ENCODE results near the gene SDK2.

SDK2 gene

DNA sequence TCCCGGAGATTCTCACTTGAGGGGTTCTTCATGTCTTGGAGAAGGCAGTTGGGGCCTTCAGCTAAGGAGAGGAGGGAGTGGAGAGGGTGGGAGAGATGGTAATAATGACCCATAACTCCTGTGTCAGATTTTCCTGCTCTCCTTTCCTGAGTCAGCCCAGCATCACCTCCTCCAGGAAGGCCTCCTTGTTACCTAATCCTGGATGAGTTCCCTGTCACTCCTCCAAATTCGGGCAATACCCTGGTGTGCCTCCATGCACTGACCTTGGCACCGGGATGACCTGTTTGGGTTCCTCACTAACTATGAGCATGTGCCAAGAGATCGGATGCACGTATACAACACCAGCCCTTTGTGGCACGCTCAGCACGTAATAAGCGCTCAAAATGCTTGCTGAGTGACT is 38.8 kb downstream of the SDK2 start:
- no peak for DNase-seq

DNA sequence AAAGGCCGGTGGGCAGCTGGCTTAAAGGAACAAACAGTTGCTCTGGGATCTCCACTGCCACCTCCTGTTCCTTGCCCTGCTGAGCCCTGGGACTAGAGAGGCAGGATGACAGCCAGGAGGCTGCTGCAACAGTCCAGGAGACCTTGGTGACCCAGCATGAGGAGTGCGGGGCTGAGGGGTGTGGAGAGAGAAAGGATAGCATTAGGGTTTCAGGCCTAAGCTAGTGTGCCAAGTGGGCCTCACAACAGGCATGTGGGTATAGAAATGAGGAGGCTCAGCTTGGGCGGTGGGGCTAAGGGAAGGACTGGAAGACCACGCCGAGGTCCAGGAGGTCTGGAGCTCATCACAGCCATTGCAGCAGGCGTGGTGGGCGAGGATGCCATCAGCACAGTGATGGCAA is 39.8 kb downstream of the SDK2 start:
- DNase-seq: no peak

DNA sequence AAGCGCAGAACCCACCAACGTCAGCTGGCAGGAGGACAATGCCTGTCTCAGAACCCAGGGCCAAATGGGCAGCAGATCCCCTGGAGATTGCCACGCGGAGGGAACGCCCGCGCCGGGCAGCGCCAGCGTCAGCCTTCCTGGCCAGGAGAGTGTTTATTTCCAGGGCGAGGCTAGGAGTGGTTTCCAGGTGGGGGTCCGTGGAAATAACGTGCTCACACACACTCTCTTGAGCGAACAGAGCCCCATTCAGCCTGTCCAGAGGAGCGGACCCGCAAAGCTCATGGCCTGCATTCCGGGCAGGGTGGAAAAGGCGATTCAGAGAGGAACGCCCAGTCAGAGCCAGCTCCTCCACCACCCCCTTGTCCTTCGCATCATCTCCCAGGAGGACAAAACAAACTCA is 40.3 kb downstream of the SDK2 start:
- no peak for DNase-seq

DNA sequence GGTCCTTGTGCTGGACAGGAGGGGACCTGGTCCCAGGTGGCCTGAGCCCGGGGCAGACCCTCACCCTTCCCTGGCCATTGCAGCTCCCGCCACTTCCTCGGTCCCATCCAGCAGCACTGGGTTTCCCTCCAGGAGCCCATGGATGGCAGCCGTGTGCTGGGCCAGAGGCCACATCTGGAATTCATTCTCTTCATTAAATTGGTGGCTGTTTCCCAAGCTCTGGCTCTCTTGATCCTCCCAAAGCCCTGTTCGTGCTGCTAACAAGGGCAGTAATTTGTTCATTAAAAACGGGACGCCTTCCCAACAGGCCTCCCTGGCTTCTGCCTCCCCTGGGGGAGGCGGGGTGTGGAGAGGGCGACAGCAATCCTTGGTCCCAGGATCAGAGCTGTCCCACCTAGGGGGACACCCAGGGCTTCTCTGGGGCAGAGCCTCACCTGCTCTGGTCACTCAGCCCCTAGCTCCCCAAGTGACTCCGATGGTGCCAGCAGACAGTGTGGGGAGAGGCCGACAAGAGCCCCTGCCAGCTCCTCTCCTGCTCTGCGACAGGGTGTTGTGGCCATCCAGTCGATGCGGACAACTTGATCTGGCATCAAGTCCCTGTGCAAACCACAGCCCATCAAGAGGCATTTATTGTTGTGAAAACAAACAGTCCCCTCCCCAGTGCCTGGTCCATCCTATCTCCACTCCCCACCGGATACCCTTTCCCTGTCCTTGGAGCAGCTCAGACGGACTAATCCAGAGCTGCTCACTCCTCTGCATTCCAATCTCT is 44.0 kb downstream of the SDK2 start:
- DNase-seq: no peak

DNA sequence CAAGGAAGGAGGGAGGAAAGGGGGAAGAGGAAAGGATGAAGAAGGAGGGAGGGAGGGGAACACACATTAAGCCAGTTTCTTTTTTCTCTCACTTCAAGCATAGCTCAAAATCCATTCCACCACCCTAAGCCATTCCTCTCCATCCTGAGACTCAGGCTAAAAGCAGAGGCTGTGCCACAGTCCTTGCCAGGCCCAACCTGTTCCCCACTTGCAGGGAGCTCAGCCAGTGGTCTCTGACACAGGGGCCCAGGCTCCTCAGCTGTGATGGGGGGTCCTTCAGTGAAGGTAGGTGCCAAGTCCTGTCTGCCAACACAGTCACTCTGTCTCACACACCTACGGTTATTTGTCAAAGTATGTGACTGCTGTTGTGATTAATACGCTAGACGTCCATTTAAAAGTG is 44.6 kb downstream of the SDK2 start:
- DNase-seq: no peak

DNA sequence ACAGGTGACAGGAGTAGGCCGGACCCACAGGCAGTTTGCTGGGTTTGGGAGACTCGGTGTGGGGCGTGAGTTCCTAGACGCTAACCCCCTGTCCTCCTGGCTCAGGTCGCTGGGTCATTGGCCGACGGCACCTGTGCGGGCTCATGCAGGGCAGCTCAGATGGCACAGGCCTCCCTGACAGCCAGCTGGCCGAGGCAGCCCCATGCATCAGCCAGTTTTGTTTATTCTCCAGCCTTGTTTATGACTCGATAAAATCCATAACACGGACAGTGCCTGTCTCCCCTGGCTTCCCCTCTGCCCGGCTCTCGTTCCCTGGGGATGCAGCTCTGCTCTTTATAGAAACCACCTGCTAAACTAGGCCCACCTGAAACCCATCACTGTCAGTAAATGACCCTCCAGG is 46.0 kb downstream of the SDK2 start:
- no peak for DNase-seq

DNA sequence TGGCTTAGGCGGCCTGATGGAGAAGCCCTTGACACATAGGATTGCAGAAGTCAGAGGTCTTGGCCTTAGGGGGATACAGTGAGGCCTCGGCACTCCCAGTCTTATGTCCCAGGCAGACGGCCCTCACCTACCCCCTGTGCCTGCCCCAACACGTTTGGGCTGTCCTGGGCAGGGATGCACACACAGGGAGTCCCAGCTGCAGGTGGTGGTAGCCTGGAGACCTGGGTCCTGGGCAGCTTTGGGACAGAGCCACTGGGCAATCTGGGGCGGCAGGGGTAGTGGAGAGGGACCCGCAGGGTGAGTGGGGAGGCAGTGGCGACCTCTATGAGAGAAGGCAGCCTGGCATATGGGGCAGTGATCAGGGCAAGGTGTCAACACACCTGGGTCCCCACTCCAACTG is 48.3 kb downstream of the SDK2 start:
- DNase-seq: no peak

DNA sequence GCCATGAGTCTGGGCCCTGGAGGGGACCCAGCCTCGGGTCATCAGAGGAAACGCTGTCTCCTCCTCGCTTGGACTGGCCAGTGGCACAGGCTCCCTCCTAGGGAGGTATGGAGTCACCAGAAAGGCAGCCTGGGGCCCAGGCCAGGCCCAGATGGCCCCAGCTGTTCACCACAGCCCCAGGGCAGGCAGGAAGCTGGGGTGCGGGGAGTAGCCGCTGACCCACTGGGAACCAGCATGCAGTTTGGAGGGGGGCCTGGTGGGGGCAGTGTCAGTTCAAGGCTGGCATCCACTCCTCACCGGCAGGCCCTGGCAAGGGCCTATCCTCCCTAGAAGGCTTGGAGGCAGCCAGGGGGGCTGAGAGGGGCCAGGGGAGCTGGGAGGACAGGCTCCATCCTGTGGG is 48.8 kb downstream of the SDK2 start:
- no peak for DNase-seq

DNA sequence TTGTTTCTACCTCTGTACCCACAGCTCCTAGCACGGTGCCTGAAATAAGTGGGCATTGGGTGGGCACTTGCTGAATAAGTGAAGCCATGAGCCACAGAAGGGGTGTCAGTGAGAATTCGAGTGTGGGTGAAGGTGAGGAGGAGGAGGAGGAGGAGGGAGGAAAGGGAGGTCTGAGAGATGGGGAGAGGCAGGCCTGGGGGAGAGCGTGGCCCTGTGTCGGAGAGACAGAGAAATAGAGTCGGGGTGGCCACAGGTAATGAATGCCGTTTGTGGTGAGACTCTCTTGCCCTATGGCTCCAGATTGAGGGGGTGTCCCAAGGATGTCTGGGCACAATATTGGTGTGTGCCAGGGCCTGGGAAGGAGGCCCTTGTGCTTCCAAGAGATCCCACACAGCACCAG is 49.2 kb downstream of the SDK2 start:
- no peak for DNase-seq

DNA sequence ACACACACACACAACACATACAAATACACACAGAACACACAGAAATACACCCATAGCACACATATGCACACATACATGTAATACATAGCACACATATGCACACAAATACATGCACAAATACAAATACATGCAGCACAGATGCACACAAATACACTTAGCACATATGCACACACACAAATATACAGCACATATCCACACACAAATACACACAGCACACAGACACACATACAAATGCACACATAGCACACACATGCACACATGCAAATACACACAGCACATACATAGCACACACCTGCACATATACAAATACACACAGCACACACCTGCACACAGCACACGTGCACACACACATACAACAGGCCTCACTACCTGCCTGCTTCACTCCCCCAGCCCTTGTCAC is 49.6 kb downstream of the SDK2 start:
- no peak for DNase-seq

DNA sequence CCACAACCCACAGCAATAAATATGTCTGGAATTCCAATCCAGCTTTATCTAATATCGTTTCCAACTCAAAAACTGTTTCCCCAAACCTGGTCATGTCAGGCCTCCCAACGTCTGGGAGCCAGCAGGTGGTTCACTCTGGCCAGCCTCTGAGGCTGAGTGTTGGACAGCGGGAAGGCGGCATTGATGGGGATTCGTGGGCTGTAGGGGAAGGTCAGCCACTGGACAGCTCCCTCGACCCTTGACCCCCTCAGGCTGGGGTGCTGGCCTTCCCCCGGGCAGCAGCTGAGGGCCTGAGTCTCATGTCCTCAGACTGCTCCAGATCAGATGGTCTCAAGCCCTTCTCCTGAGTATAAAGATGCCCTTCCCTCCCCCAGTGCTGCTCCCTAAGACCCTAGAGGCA is 50.2 kb downstream of the SDK2 start:
- no peak for DNase-seq

DNA sequence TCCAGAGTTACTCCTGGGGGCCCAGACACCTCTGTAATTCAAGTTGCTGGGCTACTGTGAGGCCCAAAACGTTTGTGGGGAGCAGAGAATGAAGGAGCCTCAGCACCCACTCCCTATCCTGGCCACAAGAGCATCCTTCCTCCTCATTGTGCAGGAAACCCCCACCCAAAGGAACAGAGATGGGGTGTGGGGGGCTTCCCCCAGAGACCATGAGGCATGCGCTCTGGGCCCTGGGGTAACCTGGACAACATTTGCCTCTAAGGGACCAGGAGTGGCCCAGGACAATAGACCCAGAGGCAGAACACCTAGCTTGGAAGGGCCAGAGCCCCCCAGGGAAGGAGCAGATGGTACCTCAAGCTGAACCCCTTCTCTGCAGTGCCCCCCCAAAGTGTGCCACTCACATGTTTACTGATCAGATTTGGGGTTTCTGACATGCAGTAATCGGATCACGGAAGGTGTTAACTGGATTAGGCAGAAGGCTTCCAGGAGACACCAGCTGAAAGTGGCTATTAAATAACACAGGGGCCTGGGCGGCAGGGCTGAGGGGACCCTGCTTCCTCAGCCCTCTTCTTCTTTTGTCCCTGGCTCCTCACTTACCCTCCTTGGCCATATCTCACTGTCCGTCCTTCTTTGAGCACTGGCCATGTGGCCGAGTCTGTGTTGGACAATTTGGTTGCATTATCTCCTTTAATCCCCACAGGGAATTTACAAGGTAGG is 50.8 kb downstream of the SDK2 start:
- DNase-seq: no peak

DNA sequence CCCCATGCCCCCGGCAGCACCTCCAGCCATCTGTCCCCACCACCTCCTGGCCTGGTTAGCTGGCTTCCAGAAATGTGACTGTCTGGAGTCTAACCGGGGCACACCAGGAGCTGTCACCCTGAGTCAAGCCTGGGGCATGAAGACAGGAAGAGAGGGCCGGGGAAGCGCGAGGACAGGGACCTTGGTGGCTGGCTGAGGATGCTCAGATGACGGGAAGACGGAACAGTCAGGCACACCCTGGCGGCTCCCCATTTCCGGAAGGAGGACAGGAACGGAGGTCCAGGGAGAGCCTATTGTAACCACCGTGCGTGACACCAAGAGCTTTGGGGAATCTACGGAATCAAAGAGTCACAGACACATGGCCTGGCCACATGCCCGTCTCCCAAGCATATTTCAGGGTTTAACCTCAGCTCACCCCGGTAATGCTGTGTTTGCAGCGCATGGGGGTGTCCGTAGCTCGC is 51.7 kb downstream of the SDK2 start:
- DNase-seq: no peak

DNA sequence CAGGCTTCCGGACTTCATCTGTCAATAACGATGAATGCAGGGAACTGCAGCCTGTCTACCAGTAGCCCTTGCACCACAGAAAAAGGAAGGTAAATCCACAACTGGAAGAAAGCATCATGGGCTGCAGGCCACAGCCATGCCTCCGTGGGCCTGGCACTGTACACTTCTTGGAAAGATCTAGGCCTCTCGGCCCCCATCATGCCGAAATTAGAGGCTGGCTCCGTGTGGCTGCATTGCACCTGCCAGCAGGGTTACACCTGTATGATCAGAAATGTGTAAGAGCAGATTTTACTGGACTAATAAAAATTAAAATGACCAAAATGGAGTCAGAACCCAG is 52.2 kb downstream of the SDK2 start:
- no peak for DNase-seq

DNA sequence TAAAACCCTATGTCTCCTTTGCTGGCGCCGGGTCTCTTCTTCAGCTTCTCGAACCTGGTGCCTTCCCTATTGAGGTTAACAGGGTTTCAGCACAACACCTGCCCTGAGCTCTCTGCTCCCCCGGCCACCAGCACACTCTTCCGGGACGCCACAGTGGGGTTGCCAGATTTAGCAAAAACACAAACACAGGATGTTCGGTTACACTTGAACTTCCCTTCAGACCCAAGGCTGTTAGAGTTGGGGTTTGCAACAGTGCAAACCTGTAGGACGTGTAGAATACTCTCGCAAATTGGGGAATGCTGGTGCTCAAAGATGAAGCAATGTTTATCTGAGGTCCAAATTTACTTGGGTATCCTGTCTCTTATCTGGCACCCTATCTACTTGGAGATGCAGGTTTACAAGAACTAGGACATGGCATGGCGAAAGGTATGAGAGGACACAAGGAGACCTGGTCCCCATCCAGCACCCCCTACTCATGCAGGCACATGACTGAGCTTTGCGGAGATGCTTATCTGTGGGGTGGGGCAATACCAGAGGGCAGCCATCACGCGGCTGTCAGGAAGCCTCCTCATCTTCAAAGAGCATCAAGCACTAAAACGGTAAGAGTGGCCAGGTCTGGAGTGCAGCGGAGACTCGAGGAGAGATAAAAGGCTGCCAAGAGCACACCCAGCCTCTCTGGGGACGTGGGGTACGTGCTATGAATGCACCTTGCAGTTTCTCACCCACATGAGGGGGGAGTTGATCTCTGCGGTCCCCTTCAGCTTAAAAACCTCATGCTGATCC is 52.8 kb downstream of the SDK2 start:
- DNase-seq: peak; percentile 63

DNA sequence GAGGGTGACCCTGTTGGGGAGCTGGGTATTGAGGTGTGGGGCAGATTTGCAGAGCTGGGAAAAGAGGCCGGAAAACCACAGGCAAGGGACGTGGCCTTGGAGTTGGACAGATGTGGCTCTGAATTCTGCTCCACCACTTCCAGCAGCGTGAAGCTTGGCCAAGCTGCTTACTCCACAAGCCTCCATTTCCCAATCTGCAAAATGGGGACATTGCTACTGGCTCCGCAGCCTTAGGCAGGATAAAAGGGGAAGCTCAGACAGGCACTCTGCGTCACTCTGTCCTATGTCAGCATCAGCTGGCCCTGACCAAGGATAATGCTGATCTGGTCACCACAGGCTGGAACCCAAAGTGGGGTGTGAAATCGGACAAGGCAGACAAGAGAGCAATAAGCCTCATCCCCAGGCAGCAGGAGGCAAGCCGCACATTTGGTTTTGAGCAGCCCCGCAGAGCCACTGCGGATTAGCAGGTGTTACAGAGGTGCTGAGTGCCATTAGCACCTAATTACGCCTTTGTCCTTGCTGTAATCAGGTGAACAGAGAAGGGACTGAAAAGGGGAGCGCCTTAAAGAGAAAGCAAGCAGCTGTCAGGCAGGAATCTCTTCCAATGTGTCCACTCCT is 54.8 kb downstream of the SDK2 start:
- no peak for DNase-seq

DNA sequence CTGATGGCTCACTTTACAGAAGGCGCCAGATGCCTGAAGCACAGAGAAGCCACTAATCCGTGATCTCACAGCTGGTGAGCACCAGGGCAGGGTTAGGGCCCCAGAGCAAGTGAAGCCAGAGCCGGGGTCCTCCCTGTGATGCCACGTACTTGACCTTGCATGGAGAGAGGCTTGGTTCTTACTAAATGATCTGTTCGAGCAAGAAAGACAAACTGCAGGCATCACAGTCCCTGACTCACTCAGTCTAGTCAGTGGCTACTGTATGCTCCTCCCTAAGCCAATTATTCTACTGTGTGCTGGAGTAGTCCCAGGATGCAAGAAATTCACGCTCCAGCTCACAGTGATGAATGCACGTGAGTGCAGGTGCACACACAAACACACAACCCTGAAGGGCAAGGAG is 55.4 kb downstream of the SDK2 start:
- DNase-seq: no peak

DNA sequence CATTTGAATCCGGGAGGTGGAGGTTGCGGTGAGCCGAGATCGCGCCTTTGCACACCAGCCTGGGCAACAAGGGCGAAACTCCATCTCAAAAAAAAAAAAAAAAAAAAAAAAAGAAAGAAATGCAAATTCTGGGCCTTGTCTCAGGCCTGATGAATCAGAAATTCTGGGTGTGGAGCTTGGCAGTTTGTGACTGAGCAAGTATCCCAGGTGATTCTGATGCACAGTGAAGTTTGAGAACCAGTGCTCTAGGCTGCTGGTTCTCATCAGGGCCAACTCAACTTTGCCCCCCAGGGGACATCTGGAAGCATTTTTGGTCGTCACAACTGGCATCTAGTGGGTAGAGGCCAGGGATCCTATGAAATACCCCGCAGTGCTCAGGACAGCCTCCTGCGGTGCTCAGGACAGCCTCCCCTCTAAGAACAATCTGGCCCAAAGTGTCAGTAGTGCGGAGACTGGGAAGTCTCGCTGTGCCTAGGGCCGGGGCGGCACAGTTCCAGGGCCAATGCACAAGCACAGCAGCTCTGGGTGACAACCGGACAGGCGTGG is 55.9 kb downstream of the SDK2 start:
- no peak for DNase-seq

DNA sequence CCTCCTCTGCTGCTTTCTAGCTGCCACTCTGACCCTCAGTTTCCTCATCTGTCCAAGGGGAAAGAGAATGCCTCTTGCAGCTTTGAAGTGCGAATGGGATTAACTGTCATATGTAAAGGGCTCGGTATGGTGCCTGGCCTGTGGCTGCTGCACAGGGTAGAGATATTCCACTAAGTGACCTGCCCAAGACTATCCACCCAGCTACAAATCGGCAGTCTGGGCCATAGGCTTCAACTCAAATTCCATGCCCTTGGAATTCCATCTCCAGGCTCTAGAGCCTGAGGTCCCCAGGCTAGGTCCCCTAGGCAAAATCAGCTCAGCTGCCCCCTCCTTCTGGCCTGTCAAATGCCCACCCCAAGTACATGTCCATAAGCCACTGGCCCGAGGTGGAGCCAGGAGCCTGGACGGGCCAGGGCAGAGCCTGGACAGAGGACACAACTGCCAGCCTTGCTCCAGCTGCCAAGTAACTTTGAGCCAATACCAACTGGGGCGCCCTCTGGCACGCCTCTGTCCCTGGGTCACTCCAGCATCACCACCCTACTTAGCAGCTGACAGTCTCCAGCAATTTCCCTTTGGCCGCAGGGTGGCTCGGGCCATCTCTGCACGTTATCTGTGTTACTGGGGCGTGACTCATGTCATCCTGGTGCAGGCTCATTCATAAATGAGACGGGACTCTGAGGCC is 57.2 kb downstream of the SDK2 start:
- no peak for DNase-seq

DNA sequence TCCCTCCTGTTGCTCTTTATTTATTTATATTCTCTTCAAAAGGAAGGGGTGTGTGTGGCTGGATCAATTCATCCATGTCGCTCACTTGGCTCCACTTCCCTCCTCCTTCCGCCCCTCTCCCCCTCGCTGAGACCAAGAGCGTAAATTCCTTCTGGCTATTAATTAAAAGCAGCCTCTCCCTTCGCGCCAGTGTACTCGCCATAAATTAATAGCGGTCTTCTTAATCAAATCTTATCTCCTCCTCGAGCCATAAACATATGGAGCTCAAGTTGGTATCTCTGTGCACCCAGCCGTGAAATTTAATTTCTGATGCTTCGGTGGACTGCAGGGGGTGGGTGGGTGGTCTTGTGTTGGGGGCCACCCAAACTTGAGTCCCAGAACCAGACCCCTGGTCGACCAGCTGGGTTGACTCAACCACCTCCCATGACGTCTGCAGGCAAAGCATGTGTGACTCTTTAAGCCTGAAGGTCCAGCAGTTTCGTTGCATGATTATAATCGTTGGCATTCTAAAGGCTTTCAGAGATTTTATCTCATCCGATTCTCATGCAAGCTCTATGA is 57.9 kb downstream of the SDK2 start:
- no peak for DNase-seq

DNA sequence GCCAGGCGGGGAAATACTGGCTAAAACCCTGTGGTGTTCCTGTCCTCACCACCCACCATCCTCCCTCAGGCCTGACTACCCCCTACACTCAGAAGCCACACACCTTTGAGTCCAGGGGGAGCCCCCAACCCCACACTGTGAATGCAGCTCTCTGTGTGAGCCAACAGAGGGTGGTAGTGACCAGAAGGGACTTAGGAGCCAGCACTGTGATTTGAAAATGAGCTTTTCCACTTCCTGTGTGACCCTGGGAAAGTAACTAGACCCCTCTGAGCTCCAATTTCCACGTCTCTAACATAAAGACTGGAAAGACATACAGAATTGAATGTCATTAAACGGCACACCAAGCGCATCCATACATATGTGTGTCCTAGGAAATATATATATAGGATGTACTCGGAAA is 58.7 kb downstream of the SDK2 start:
- DNase-seq: no peak

DNA sequence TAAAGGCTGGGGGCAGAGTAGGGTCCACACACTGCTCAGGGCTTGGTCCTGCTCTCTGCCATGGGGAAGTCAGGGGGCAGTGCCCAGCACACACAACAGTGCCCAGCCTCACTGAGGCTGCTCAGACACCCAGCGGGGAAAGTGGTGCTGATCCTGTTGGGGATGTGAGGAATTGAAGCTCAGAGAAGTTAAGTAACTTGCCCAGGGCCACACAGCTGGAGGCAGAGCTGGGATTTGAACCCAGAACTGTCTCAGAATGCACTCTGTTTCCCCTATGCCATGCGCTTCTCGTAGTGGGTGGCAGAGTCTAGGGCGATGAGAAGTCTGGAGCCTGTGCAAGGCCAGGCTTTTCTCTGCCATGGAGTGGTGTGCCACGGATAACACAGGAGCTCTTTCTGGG is 59.3 kb downstream of the SDK2 start:
- no peak for DNase-seq

Data from activated CD4-positive, alpha-beta T cell treated with anti-CD3 and anti-CD28 coated beads, Interleukin-10, Interleukin-2, amounts not matched to agents 100 ng/mL and 50 ng/mL, durations not matched to agents 16 hours and 8 hours (primary cell).